ENCODE results near the gene PACSIN2.
A peak's percentile ranks its signal among the peaks of the same experiment; 100 is the strongest.
"Not testable (repeated sequence)": the region's sequence is repeated elsewhere in the genome, so short reads cannot be mapped to it uniquely, and the experiment has no call there.

Gene PACSIN2

GRCh38 chr22:42942351-42942750 lies 72.6 kb downstream of the PACSIN2 start:
- no peak for DNase-seq

GRCh38 chr22:42939941-42940653 lies 74.9 kb downstream of the PACSIN2 start:
- peak; percentile 52 for DNase-seq

- no peak for DNase-seq
Observed at GRCh38 chr22:42939451-42939881, 75.5 kb downstream of the PACSIN2 start.

- DNase-seq = no peak
Observed at GRCh38 chr22:42938976-42939375, 76.0 kb downstream of the PACSIN2 start.

- DNase-seq = no peak
Observed at GRCh38 chr22:42938449-42938848, 76.5 kb downstream of the PACSIN2 start.

GRCh38 chr22:42937164-42937843 lies 77.6 kb downstream of the PACSIN2 start:
- DNase-seq = peak; percentile 92

GRCh38 chr22:42936680-42937079 lies 78.3 kb downstream of the PACSIN2 start:
- DNase-seq = not testable (repeated sequence)

- DNase-seq = no peak
Observed at GRCh38 chr22:42934338-42934737, 80.6 kb downstream of the PACSIN2 start.

GRCh38 chr22:42933485-42934091 lies 81.4 kb downstream of the PACSIN2 start:
- peak; percentile 92 for DNase-seq

- DNase-seq = no peak
Observed at GRCh38 chr22:42932857-42933484, 82.0 kb downstream of the PACSIN2 start.

- no peak for DNase-seq
Observed at GRCh38 chr22:42932197-42932519, 82.8 kb downstream of the PACSIN2 start.

GRCh38 chr22:42931421-42932196 lies 83.3 kb downstream of the PACSIN2 start:
- peak; percentile 90 for DNase-seq

GRCh38 chr22:42930810-42931420 lies 84.0 kb downstream of the PACSIN2 start:
- DNase-seq = peak; percentile 89

- no peak for DNase-seq
Observed at GRCh38 chr22:42929838-42930155, 85.2 kb downstream of the PACSIN2 start.

- DNase-seq = peak; percentile 90
Observed at GRCh38 chr22:42928969-42929837, 85.7 kb downstream of the PACSIN2 start.

- DNase-seq = no peak
Observed at GRCh38 chr22:42927966-42928365, 87.0 kb downstream of the PACSIN2 start.

GRCh38 chr22:42926768-42927167 lies 88.2 kb downstream of the PACSIN2 start:
- DNase-seq = no peak

GRCh38 chr22:42926104-42926503 lies 88.8 kb downstream of the PACSIN2 start:
- DNase-seq = no peak

- no peak for DNase-seq
Observed at GRCh38 chr22:42925598-42925997, 89.4 kb downstream of the PACSIN2 start.

GRCh38 chr22:42925031-42925430 lies 89.9 kb downstream of the PACSIN2 start:
- not testable (repeated sequence) for DNase-seq

GRCh38 chr22:42924436-42924835 lies 90.5 kb downstream of the PACSIN2 start:
- DNase-seq = no peak

All from suppressor macrophage treated with lipopolysaccharide for 4 hours (primary cell).